AG04449 (cell line): ENCODE data around the gene GADL1.

ENCODE experiments used
- CTCF ChIA-PET: fragments of 350-600 bp; formaldehyde crosslinking; extraction: SDS; loops from one replicate; lab custom pipeline; 2021; ENCODE audit warnings: antibody characterized with exemption; lab: Yijun Ruan, JAX
- POLR2A ChIA-PET: fragments of 400-600, 350-600 bp; formaldehyde crosslinking; extraction: SDS; loops from one replicate; lab custom pipeline; 2020; ENCODE audit warnings: antibody characterized with exemption, inconsistent platforms; lab: Yijun Ruan, JAX
- DNase-seq: peaks from one replicate; pipeline ENCODE4 v3.0.0-alpha.2; 2010; ENCODE audit warnings: low read depth, low spot score
- H3K4me3 ChIP-seq: 2 replicates; pipeline ENCODE4 v1.5.1; 2011; ENCODE audit warnings: low read depth, mild to moderate bottlenecking, control low read depth, low read length
- CTCF ChIP-seq: IDR thresholded peaks from one replicate; pipeline ENCODE4 v1.5.1; 2011; ENCODE audit warnings: mild to moderate bottlenecking, moderate library complexity, low read length, control low read depth, inconsistent platforms; ENCODE audit not compliant: insufficient read depth; ENCODE audit errors: missing control alignments

GADL1 gene

GRCh38 chr3:30711867-30712266, 182.6 kb downstream of the GADL1 start:
- no peak for TF ChIP-seq CTCF
- ChIA-PET POLR2A (no interaction called here), CTCF (no interaction called here)
- no peak overlapping the region for H3K4me3 ChIP-seq
- no peak for DNase-seq

- CTCF ChIA-PET: no interaction called here
- no peak overlapping the region for H3K4me3 ChIP-seq
- POLR2A ChIA-PET: no interaction called here
- no peak for DNase-seq
- no peak for TF ChIP-seq CTCF
Measured at GRCh38 chr3:30711151-30711550, 183.3 kb downstream of the GADL1 start.

GRCh38 chr3:30710017-30710416, 184.4 kb downstream of the GADL1 start:
- TF ChIP-seq CTCF: no peak
- ChIA-PET CTCF (no interaction called here), POLR2A (no interaction called here)
- no peak overlapping the region for H3K4me3 ChIP-seq
- DNase-seq: no peak

GRCh38 chr3:30708472-30708871, 186.0 kb downstream of the GADL1 start:
- ChIA-PET CTCF (interaction anchor here (4.7 kb wide), 1 partner anchor 15 kb away, joined by 22 read pairs; no protein-coding TSS in a partner anchor), POLR2A (no interaction called here)
- no peak for DNase-seq
- H3K4me3 ChIP-seq: no peak overlapping the region
- TF ChIP-seq CTCF: no peak

GRCh38 chr3:30707825-30708224, 186.6 kb downstream of the GADL1 start:
- ChIA-PET CTCF (interaction anchor here (4.7 kb wide), 1 partner anchor 14 kb away, joined by 22 read pairs; no protein-coding TSS in a partner anchor), POLR2A (no interaction called here)
- H3K4me3 ChIP-seq: no peak overlapping the region
- TF ChIP-seq CTCF: no peak
- DNase-seq: no peak

GRCh38 chr3:30704931-30705890, 189.2 kb downstream of the GADL1 start:
- no peak for TF ChIP-seq CTCF
- POLR2A ChIA-PET: no interaction called here
- no peak overlapping the region for H3K4me3 ChIP-seq
- CTCF ChIA-PET: interaction anchor here (0.8 to 4.7 kb wide), 3 partner anchors 12 to 663 kb away, joined by 3 to 22 read pairs (median 10); no protein-coding TSS in a partner anchor
- no peak for DNase-seq
